ENCODE results near the gene OR4F15. TPM values are rescaled to one million over a fixed set of nuclear protein-coding genes. Genes with fewer than 3 reads are reported as not detected.

Gene OR4F15
- total RNA-seq, 1 experiment from 2014 or later = not detected

DNA sequence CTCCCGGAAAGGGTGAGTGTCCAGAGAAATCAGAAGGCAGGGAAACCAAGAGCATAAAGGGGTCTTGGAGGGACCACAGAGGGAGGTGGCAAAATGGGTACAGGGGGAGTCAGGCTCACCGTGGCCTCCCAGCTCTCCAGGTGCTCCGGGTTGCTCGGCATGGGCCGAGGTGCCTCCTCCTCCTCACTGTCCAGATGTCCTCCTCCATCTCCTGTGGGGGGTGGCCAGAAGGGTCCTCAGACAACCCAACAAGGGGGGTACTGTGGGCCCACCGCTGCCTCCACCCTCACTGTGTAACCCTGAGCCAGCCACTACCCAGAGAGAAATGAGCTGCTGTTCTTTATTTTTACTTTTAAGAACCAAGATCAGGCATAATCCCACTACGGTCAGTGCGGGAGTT, 39.1 kb upstream of the OR4F15 start (continued):
- TF ChIP-seq, protein P1, sequence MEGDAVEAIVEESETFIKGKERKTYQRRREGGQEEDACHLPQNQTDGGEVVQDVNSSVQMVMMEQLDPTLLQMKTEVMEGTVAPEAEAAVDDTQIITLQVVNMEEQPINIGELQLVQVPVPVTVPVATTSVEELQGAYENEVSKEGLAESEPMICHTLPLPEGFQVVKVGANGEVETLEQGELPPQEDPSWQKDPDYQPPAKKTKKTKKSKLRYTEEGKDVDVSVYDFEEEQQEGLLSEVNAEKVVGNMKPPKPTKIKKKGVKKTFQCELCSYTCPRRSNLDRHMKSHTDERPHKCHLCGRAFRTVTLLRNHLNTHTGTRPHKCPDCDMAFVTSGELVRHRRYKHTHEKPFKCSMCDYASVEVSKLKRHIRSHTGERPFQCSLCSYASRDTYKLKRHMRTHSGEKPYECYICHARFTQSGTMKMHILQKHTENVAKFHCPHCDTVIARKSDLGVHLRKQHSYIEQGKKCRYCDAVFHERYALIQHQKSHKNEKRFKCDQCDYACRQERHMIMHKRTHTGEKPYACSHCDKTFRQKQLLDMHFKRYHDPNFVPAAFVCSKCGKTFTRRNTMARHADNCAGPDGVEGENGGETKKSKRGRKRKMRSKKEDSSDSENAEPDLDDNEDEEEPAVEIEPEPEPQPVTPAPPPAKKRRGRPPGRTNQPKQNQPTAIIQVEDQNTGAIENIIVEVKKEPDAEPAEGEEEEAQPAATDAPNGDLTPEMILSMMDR (IDR thresholded peaks at IDR 0.05 in 2 of 3, conservative IDR thresholded peaks at IDR 0.05 in 1 of 3; ENCODE audit: borderline replicate concordance in 1 of 3, insufficient read depth in 1 of 3, low read depth in 2 of 3, low read length in 2 of 3) = no peak
- no peak for TF ChIP-seq FOSL1 (IDR thresholded peaks at IDR 0.05; ENCODE audit: low read depth)
- no peak for TF ChIP-seq RAD21 (IDR thresholded peaks at IDR 0.05; ENCODE audit: low read depth)
- TF ChIP-seq SIN3A (IDR thresholded peaks at IDR 0.05; ENCODE audit: low read depth) = no peak
- no peak for TF ChIP-seq ELF1 (IDR thresholded peaks at IDR 0.05; ENCODE audit: borderline replicate concordance, low read depth)
- TF ChIP-seq CEBPB (IDR thresholded peaks at IDR 0.05; ENCODE audit: low read depth) = no peak

DNA sequence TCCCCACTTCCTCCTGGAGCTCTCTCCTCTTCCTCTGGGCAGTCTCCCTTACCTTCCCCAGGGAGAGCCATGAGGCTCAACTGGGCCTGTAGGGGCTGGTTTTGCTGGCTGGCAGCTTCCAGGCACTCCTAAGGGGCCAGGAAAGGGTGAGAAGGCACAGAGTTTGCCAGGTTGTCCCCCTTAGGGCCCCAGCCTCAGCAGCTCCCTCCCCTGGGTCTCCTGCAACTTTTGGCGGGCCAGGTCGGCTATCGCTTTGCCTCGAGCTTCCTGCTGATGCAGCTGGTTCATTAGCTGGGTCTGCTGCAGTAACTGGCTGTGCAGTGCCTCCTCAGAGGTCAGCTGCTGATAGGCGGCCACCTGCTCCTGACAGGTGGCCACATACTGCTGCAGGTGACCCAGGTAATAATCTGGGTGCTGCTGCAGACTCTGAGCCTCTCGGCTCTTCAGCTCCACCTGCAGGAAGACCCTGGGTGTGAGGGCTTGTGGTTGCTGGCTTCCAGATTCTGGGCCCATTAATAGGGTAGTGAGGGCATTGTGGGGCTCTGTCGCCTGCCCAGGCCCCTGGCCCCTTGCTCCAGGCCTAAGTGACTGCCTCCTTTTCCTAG, 38.4 kb upstream of the OR4F15 start:
- intact Hi-C loops (cut with micrococcal nuclease) = no loop called here
- POLR2A ChIA-PET = no interaction called here
- H3K9me2 ChIP-seq (ENCODE audit: insufficient read depth) = no peaks in the 10 kb centered on the region
- RAD21 ChIA-PET (ENCODE audit: low non-redundant PET in 1 of 2, low total read pairs in 2 of 2, uncharacterized antibody in 2 of 2, unreplicated experiment in 2 of 2) = no interaction called here
- no TSS peak for BruUV-seq (replicated peaks)
- H2AFZ ChIP-seq (ENCODE audit: low read depth, low read length, poor library complexity, severe bottlenecking) = no peak overlapping the region
- CTCF ChIA-PET = no interaction called here
- no peak overlapping the region for H3K9ac ChIP-seq (ENCODE audit: low read length)
- H3K27ac ChIP-seq (ENCODE audit: low read depth, low read length) = no peak overlapping the region
- no peaks in the 10 kb centered on the region for H3K36me3 ChIP-seq (ENCODE audit: control insufficient read depth in 1 of 2, insufficient read depth in 2 of 2, low read length in 2 of 2)
- no peak overlapping the region for H3K4me2 ChIP-seq (ENCODE audit: low read length)
- ATAC-seq (peak; percentile 53; the same call in 1 of the 2 replicates), DNase-seq (ENCODE audit: low read depth, low spot score) (peak; percentile 3)
- H4K20me1 ChIP-seq (ENCODE audit: insufficient read depth) = no peaks in the 10 kb centered on the region
- peaks cover 35% of the 10 kb centered on the region for H3K27me3 ChIP-seq (ENCODE audit: insufficient read depth, low read length)
- no peaks in the 10 kb centered on the region for H3K79me2 ChIP-seq (ENCODE audit: insufficient read depth, low read length)
- H3K4me3 ChIP-seq (replicated peaks in 1 of 2; ENCODE audit: low read depth in 1 of 2, low read length in 2 of 2) = no peak overlapping the region
- no peaks in the 10 kb centered on the region for H3K4me1 ChIP-seq (ENCODE audit: control insufficient read depth in 1 of 2, insufficient read depth in 2 of 2, low read length in 2 of 2)
- no peaks in the 10 kb centered on the region for H3K9me3 ChIP-seq (ENCODE audit: control insufficient read depth in 1 of 2, insufficient read depth in 1 of 2, low read depth in 1 of 2, low read length in 2 of 2)
- TF ChIP-seq CEBPB (IDR thresholded peaks at IDR 0.05; ENCODE audit: low read depth) = no peak
- TF ChIP-seq RAD21 (IDR thresholded peaks at IDR 0.05; ENCODE audit: low read depth) = peak; percentile 50
- TF ChIP-seq, protein P1 (IDR thresholded peaks at IDR 0.05 in 2 of 3, conservative IDR thresholded peaks at IDR 0.05 in 1 of 3; ENCODE audit: borderline replicate concordance in 1 of 3, insufficient read depth in 1 of 3, low read depth in 2 of 3, low read length in 2 of 3) = peak; percentile 25 to 58 (median 47); a peak in 5 of 6 replicates
- no peak for TF ChIP-seq ZNF274 (IDR thresholded peaks at IDR 0.05; ENCODE audit: low read depth, low read length)

All from HCT116 (cell line).